B cell (primary cell): ENCODE measurements around the gene TM9SF4. TPM values are rescaled to one million over a fixed set of nuclear protein-coding genes. Genes with fewer than 3 reads are reported as not detected.

Experiments used
- ATAC-seq: fragments of 200-7000 bp; cut with Tn5 transposase; one replicate; pipeline ENCODE4 v1.10.0; 2021; ENCODE audit warnings: low read depth, mild to moderate bottlenecking, moderate number of reproducible peaks, moderate library complexity
- CTCF ChIA-PET: fragments of 350-600 bp; sonication (Branson Sonifier 250); formaldehyde crosslinking; loops from one replicate; lab custom pipeline; 2021; ENCODE audit warnings: antibody characterized with exemption, inconsistent platforms; lab: Charles Lee
- POLR2A ChIA-PET: fragments of 350-600 bp; sonication (Branson Sonifier 250); formaldehyde crosslinking; loops from one replicate; lab custom pipeline; 2021; ENCODE audit warnings: antibody characterized with exemption; lab: Charles Lee
- DNase-seq: peaks from one replicate; pipeline ENCODE4 v3.0.0; 2013
- H2AFZ ChIP-seq: 2 replicates; pipeline ENCODE4 v1.6.1; 2012; ENCODE audit warnings: mild to moderate bottlenecking, low read depth, low read length; ENCODE audit not compliant: insufficient read depth, poor library complexity, severe bottlenecking
- H3K27ac ChIP-seq, 2 donors: 1 replicate in 1 of 2; 2 replicates in 1 of 2; pipeline ENCODE4 v1.5.1; 2012 to 2013; ENCODE audit warnings: low read length in 2 of 2, mild to moderate bottlenecking in 2 of 2, moderate library complexity in 1 of 2
- H3K27me3 ChIP-seq, 4 experiments: fragments of 200-600 bp in 1 of 4; sonication (generic) in 1 of 4; replicated peaks in 1 of 4; 1 replicate in 2 of 4; 2 replicates in 2 of 4; pipeline versions ENCODE4 v1.6.1 to v1.7.0; 2013 to 2016; ENCODE audit warnings: low read length in 3 of 4, mild to moderate bottlenecking in 2 of 4, mixed read lengths in 1 of 4, moderate library complexity in 1 of 4; ENCODE audit not compliant: insufficient read depth in 4 of 4, control insufficient read depth in 3 of 4; ENCODE audit errors: control extremely low read depth in 1 of 4
- H3K36me3 ChIP-seq, 2 experiments: replicated peaks in 1 of 2; 1 replicate in 1 of 2; 2 replicates in 1 of 2; pipeline versions ENCODE4 v1.6.1 to v1.7.1; 2013; ENCODE audit warnings: low read length in 1 of 2; ENCODE audit not compliant: insufficient read depth in 2 of 2, control insufficient read depth in 1 of 2; ENCODE audit errors: control extremely low read depth in 1 of 2, extremely low read depth in 1 of 2
- H3K4me1 ChIP-seq, 2 donors: fragments of 200-600 bp in 1 of 2; sonication (generic) in 1 of 2; 1 replicate in 1 of 2; 2 replicates in 1 of 2; pipeline versions ENCODE4 v1.5.1 to v1.6.1; 2013 to 2017; ENCODE audit warnings: low read length in 2 of 2; ENCODE audit not compliant: control insufficient read depth in 2 of 2, insufficient read depth in 2 of 2
- H3K4me2 ChIP-seq: replicated peaks from 2 replicates; pipeline ENCODE3; 2012; ENCODE audit warnings: mild to moderate bottlenecking, low read depth, low read length; ENCODE audit not compliant: poor library complexity, severe bottlenecking
- H3K4me3 ChIP-seq, 5 experiments: fragments of 200-600 bp in 1 of 5; sonication (generic) in 1 of 5; 1 replicate in 3 of 5; 2 replicates in 2 of 5; pipeline versions ENCODE4 v1.5.1 to v1.7.0; 2011 to 2016; ENCODE audit warnings: low read length in 4 of 5, mild to moderate bottlenecking in 4 of 5, low read depth in 2 of 5, control low read depth in 1 of 5, moderate library complexity in 1 of 5; ENCODE audit not compliant: insufficient read depth in 1 of 5; ENCODE audit errors: control extremely low read depth in 1 of 5, extremely low read depth in 1 of 5
- H3K79me2 ChIP-seq: fragments of 200-600 bp; sonication (generic); one replicate; pipeline ENCODE4 v1.6.0; 2016; ENCODE audit warnings: low read length; ENCODE audit not compliant: control insufficient read depth, insufficient read depth
- H3K9ac ChIP-seq: fragments of 200-600 bp; sonication (generic); 2 replicates; pipeline ENCODE4 v1.6.1; 2017; ENCODE audit warnings: mild to moderate bottlenecking, low read length, moderate library complexity
- H3K9me3 ChIP-seq, 3 donors: one replicate each; pipeline versions ENCODE4 v1.6.1 to v1.7.1; 2013; ENCODE audit warnings: low read length in 2 of 3; ENCODE audit not compliant: control insufficient read depth in 2 of 3, insufficient read depth in 1 of 3; ENCODE audit errors: control extremely low read depth in 1 of 3
- H4K20me1 ChIP-seq: 2 replicates; pipeline ENCODE4 v1.6.0; 2012; ENCODE audit warnings: mild to moderate bottlenecking, low read length; ENCODE audit not compliant: insufficient read depth, control insufficient read depth, poor library complexity, severe bottlenecking
- H3K27ac Mint-ChIP-seq: one replicate; pipeline ENCODE4 v1.8.0; 2021; ENCODE audit warnings: mixed read lengths
- H3K27me3 Mint-ChIP-seq: one replicate; pipeline ENCODE4 v1.8.0; 2021; ENCODE audit warnings: mixed read lengths
- H3K4me1 Mint-ChIP-seq: one replicate; pipeline ENCODE4 v1.8.0; 2021; ENCODE audit warnings: mixed read lengths
- H3K4me3 Mint-ChIP-seq: one replicate; pipeline ENCODE4 v1.8.0; 2021; ENCODE audit warnings: mixed read lengths
- H3K9me3 Mint-ChIP-seq: one replicate; pipeline ENCODE4 v1.8.0; 2022; ENCODE audit warnings: mixed read lengths; ENCODE audit not compliant: insufficient read depth
- EZH2 ChIP-seq: IDR thresholded peaks from 2 replicates; pipeline ENCODE4 v1.6.1; 2012; ENCODE audit warnings: borderline replicate concordance, low read depth, mild to moderate bottlenecking, moderate library complexity, low read length; ENCODE audit not compliant: insufficient read depth, poor library complexity, severe bottlenecking
- WGBS: methylation state at CpG from one replicate; pipeline ENCODE4 v1.1.5; 2013; ENCODE audit warnings: missing lambda C conversion rate; ENCODE audit not compliant: insufficient coverage; 5-methylcytosine and 5-hydroxymethylcytosine counted together
- intact Hi-C: fragments of 100-400 bp; cut with micrococcal nuclease; formaldehyde crosslinking; loops from one replicate; pipeline ENCODE4 v1.10.0; 2022
- polyA plus RNA-seq: library from polyadenylated mRNA; depleted of rRNA; stranded (reverse); fragments of >200 nt; gene quantifications from 2 replicates; pipeline ENCODE4 v1.2.3, GENCODE V29; 2012
- total RNA-seq, 2 donors: library from RNA; stranded (reverse); fragments of 120-200 nt in 1 of 2; gene quantifications; 1 replicate in 1 of 2; 2 replicates in 1 of 2; pipeline versions ENCODE4 v1.2.3 to v1.2.4, GENCODE V29; 2013 to 2022
- TF ChIP-seq, protein P1 (sequence below): fragments of 200-600 bp; IDR thresholded peaks from one replicate; pipeline ENCODE4 v1.8.0; 2022; ENCODE audit warnings: antibody characterized with exemption, mild to moderate bottlenecking

Gene TM9SF4
- total and polyA plus RNA-seq, 2 donors (not counting 1 experiment from before 2014, with no cell fraction given): 23.5 to 53.8 TPM

DNA sequence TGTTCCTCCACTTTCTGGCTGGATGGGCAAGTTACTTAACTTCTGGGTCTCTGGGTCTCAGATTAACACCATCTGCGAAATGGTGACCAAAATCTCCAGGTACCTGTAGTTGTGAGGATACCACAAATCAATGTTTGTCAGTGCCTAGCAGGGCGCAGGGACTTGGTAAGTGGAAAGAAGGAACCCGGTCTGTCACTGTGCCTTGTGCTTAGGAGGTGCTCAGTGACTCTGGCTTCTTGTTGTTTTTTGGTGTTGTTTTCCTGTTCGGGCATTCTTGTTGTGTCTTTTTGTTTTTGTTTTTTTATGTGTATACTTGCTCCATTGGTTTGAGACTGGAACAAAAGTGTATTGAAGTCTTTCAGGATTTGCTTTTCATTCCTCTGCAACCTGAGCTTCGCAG lies 17.8 kb downstream of the TM9SF4 start:
- no peaks in the 10 kb centered on the region for H3K9me3 Mint-ChIP-seq
- Histone ChIP-seq H2AFZ (no peak overlapping the region), H3K27ac (no peak overlapping the region), H3K79me2 (peaks cover 77% of the 10 kb centered on the region), H3K27me3 (no peaks in the 10 kb centered on the region), H3K4me1 (no peaks in the 10 kb centered on the region), H4K20me1 (peaks cover 72% of the 10 kb centered on the region), H3K9me3 (no peaks in the 10 kb centered on the region), H3K36me3 (peaks cover 0 to 4% of the 10 kb centered on the region in 2 experiments), H3K9ac (no peak overlapping the region), H3K4me2 (no peak overlapping the region), H3K4me3 (no peak overlapping the region)
- DNase-seq (no peak), ATAC-seq (no peak)
- ChIA-PET CTCF (no interaction called here), POLR2A (no interaction called here)
- TF ChIP-seq, protein P1, sequence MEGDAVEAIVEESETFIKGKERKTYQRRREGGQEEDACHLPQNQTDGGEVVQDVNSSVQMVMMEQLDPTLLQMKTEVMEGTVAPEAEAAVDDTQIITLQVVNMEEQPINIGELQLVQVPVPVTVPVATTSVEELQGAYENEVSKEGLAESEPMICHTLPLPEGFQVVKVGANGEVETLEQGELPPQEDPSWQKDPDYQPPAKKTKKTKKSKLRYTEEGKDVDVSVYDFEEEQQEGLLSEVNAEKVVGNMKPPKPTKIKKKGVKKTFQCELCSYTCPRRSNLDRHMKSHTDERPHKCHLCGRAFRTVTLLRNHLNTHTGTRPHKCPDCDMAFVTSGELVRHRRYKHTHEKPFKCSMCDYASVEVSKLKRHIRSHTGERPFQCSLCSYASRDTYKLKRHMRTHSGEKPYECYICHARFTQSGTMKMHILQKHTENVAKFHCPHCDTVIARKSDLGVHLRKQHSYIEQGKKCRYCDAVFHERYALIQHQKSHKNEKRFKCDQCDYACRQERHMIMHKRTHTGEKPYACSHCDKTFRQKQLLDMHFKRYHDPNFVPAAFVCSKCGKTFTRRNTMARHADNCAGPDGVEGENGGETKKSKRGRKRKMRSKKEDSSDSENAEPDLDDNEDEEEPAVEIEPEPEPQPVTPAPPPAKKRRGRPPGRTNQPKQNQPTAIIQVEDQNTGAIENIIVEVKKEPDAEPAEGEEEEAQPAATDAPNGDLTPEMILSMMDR: no peak
- TF ChIP-seq EZH2: no peak
- peaks cover 24% of the 10 kb centered on the region for H3K4me1 Mint-ChIP-seq
- no peak overlapping the region for H3K27ac Mint-ChIP-seq
- no peak overlapping the region for H3K4me3 Mint-ChIP-seq
- intact Hi-C loops: no loop called here
- WGBS: 97% methylated on average over 5 of the region's 5 CpGs
- no peaks in the 10 kb centered on the region for H3K27me3 Mint-ChIP-seq

DNA sequence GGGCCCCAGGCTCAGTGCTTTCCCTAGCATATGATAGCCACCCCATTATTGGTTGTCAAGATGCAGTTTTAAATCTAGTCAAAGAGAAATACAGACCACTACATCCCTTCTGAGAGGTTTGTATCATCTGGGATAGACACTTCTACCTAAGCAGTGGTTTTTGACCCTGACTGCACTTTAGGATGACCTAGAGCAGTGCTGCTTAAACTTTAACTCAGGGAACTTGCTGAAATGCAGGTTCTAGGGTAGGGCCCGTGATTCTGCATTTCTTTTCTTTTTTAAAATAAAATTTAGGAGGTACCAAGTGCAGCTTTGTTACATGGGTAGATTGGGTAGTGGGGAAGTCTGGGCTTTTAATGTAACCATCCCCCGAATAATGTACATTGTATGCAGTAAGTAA lies 18.7 kb downstream of the TM9SF4 start:
- Histone ChIP-seq H3K4me2 (no peak overlapping the region), H3K9ac (no peak overlapping the region), H3K9me3 (no peaks in the 10 kb centered on the region), H3K4me3 (no peak overlapping the region), H3K27me3 (no peaks in the 10 kb centered on the region), H3K27ac (no peak overlapping the region), H2AFZ (no peak overlapping the region), H3K36me3 (peaks cover 0 to 6% of the 10 kb centered on the region in 2 experiments), H4K20me1 (peaks cover 72% of the 10 kb centered on the region), H3K4me1 (no peaks in the 10 kb centered on the region), H3K79me2 (peaks cover 85% of the 10 kb centered on the region)
- no peak for DNase-seq
- no peaks in the 10 kb centered on the region for H3K27me3 Mint-ChIP-seq
- no peaks in the 10 kb centered on the region for H3K9me3 Mint-ChIP-seq
- H3K4me3 Mint-ChIP-seq: no peak overlapping the region
- ChIA-PET CTCF (interaction anchor here (1.1 kb wide), 1 partner anchor 10 kb away, joined by 4 read pairs; no protein-coding TSS in a partner anchor), POLR2A (no interaction called here)
- WGBS: no CpG with 5 or more reads among the region's 2 CpGs
- intact Hi-C loops: no loop called here
- TF ChIP-seq EZH2: no peak
- TF ChIP-seq, protein P1: no peak
- no peak for ATAC-seq
- H3K4me1 Mint-ChIP-seq: peaks cover 26% of the 10 kb centered on the region
- H3K27ac Mint-ChIP-seq: no peak overlapping the region
